Measurements from ENCODE around the gene SKI. TPM values are rescaled to one million over a fixed set of nuclear protein-coding genes. Genes with fewer than 3 reads are reported as not detected.

The SKI gene
- total RNA-seq, 1 experiment from 2014 or later, result 89.5 TPM

DNA sequence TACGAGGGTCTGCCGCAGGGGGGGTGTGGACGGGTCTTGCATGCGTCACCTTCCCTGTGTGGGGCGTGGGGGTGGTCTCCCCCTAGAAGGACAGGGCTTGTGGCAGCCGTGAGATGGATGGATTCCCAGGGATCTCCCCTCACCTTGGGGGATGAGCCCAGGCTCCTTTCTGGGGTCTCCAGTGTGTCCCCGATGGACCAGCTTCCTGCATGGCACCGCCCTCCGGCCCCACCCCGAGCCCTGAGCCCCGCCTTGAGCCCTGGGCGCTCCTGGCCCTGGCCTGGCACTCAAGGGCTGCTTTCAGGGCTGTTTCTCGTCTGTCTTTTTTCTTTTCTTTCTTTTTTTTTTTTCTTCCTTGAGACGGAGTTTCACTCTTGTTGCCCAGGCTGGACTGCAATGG lies 59.5 kb downstream of the SKI start:
- H4K8ac ChIP-seq (replicated peaks; ENCODE audit: insufficient read length, low read depth, low read length), result no peak overlapping the region
- no peak overlapping the region for H3K14ac ChIP-seq (ENCODE audit: insufficient read depth, low read length)
- H4K5ac ChIP-seq (ENCODE audit: insufficient read length, low read depth, low read length), result no peak overlapping the region
- no peak overlapping the region for H2BK15ac ChIP-seq (ENCODE audit: low read depth, low read length)
- H3K79me2 ChIP-seq (ENCODE audit: insufficient read depth, low read length), result peaks cover 23% of the 10 kb centered on the region; the same call in 1 of the 2 replicates
- H3K4ac ChIP-seq (ENCODE audit: low read depth, low read length), result no peak overlapping the region
- Mint-ChIP-seq H3K27ac (no peak overlapping the region; a peak in 1 of 7 replicates), H3K4me3 (no peak overlapping the region), H3K36me3 (ENCODE audit: insufficient read depth in 1 of 3, low read depth in 3 of 3) (peaks cover 0 to 4% (median 3%) of the 10 kb centered on the region in 3 experiments; a peak in 2 of 7 replicates), H3K9me3 (no peaks in the 10 kb centered on the region; a peak in 1 of 5 replicates), H3K27me3 (ENCODE audit: low read depth) (no peaks in the 10 kb centered on the region; the same call in 1 of the 2 replicates), H3K4me1 (peaks cover 20 to 40% of the 10 kb centered on the region in 2 experiments)
- H2BK12ac ChIP-seq (ENCODE audit: insufficient read length, low read depth, low read length), result no peak overlapping the region
- no peak overlapping the region for H3K27ac ChIP-seq (ENCODE audit: insufficient read length, low read depth, low read length)
- no peaks in the 10 kb centered on the region for H3K9me3 ChIP-seq (ENCODE audit: control insufficient read depth, low read depth, low read length)
- TF ChIP-seq, protein P1, sequence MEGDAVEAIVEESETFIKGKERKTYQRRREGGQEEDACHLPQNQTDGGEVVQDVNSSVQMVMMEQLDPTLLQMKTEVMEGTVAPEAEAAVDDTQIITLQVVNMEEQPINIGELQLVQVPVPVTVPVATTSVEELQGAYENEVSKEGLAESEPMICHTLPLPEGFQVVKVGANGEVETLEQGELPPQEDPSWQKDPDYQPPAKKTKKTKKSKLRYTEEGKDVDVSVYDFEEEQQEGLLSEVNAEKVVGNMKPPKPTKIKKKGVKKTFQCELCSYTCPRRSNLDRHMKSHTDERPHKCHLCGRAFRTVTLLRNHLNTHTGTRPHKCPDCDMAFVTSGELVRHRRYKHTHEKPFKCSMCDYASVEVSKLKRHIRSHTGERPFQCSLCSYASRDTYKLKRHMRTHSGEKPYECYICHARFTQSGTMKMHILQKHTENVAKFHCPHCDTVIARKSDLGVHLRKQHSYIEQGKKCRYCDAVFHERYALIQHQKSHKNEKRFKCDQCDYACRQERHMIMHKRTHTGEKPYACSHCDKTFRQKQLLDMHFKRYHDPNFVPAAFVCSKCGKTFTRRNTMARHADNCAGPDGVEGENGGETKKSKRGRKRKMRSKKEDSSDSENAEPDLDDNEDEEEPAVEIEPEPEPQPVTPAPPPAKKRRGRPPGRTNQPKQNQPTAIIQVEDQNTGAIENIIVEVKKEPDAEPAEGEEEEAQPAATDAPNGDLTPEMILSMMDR (conservative IDR thresholded peaks at IDR 0.05), result no peak
- peaks cover 3% of the 10 kb centered on the region for H4K20me1 ChIP-seq (ENCODE audit: control insufficient read depth, insufficient read depth, insufficient read length)
- no peak overlapping the region for H2AFZ ChIP-seq (ENCODE audit: low read length)
- H3K9ac ChIP-seq (ENCODE audit: extremely low read depth, insufficient read length, low read length), result no peak overlapping the region
- H2BK20ac ChIP-seq (ENCODE audit: low read depth, low read length, poor library complexity, severe bottlenecking), result no peak overlapping the region
- no peaks in the 10 kb centered on the region for H3K27me3 ChIP-seq (ENCODE audit: insufficient read depth, low read length)
- H2BK120ac ChIP-seq (ENCODE audit: low read depth, low read length, poor library complexity, severe bottlenecking), result no peak overlapping the region
- peaks cover 5% of the 10 kb centered on the region for H3K79me1 ChIP-seq (ENCODE audit: insufficient read depth, low read depth, low read length, poor library complexity, severe bottlenecking)
- no peaks in the 10 kb centered on the region for H3K23me2 ChIP-seq (ENCODE audit: insufficient read length, low read depth, low read length, poor library complexity, severe bottlenecking)
- no peak overlapping the region for H3K56ac ChIP-seq (ENCODE audit: insufficient read length, low read depth, low read length)
- no peak overlapping the region for H3K4me2 ChIP-seq (ENCODE audit: insufficient read depth, insufficient read length, low read length)
- H3T11ph ChIP-seq (ENCODE audit: low read length), result no peak overlapping the region
- no CpG with 5 or more reads among the region's 14 CpGs for WGBS (ENCODE audit: extremely low coverage, insufficient read length, low lambda C conversion rate)
- H2BK5ac ChIP-seq (ENCODE audit: insufficient read length, low read length), result no peak overlapping the region
- DNase-seq, result no peak
- H4K91ac ChIP-seq (ENCODE audit: insufficient read length, low read depth, low read length), result no peak overlapping the region
- no peaks in the 10 kb centered on the region; the same call in 1 of the 2 replicates for H3K4me1 ChIP-seq (ENCODE audit: insufficient read depth, low read length)
- no peak overlapping the region for H3K23ac ChIP-seq (ENCODE audit: insufficient read length, low read depth, low read length)
- no peak overlapping the region for H3K18ac ChIP-seq (ENCODE audit: insufficient read length, low read depth, low read length)
- H2AK5ac ChIP-seq (ENCODE audit: insufficient read length, low read length), result no peak overlapping the region
